CD4-positive, alpha-beta memory T cell (primary cell): ENCODE results near the gene ABCE1. TPM values are rescaled to one million over a fixed set of nuclear protein-coding genes. Genes with fewer than 3 reads are reported as not detected.

Source experiments
- CTCF ChIA-PET: fragments of 350-600 bp; sonication (Branson Sonifier 250); formaldehyde crosslinking; loops from one replicate; lab custom pipeline; 2021; ENCODE audit warnings: inconsistent platforms; ENCODE audit not compliant: partially characterized antibody; lab: Charles Lee
- POLR2A ChIA-PET: fragments of 350-600 bp; sonication (Branson Sonifier 250); formaldehyde crosslinking; loops from one replicate; lab custom pipeline; 2021; ENCODE audit not compliant: partially characterized antibody; lab: Charles Lee
- DNase-seq, 5 donors: peaks; one replicate each; pipeline versions ENCODE4 v3.0.0 to v3.0.0-alpha.2; 2020 to 2022; ENCODE audit warnings: mixed read lengths in 1 of 5
- H3K27ac ChIP-seq: one replicate; pipeline ENCODE4 v1.7.0; 2013; ENCODE audit warnings: low read depth, low read length
- H3K27me3 ChIP-seq: 2 replicates; pipeline ENCODE4 v1.7.0; 2013; ENCODE audit warnings: mild to moderate bottlenecking, low read length, moderate library complexity; ENCODE audit not compliant: insufficient read depth
- H3K36me3 ChIP-seq: 2 replicates; pipeline ENCODE4 v1.7.0; 2013; ENCODE audit warnings: mild to moderate bottlenecking, low read length, moderate library complexity; ENCODE audit not compliant: insufficient read depth
- H3K4me1 ChIP-seq: 2 replicates; pipeline ENCODE4 v1.7.0; 2013; ENCODE audit warnings: mild to moderate bottlenecking, low read length, moderate library complexity; ENCODE audit not compliant: insufficient read depth
- H3K4me3 ChIP-seq, 2 donors: one replicate each; pipeline ENCODE4 v1.7.0; 2013; ENCODE audit warnings: low read length in 2 of 2, mild to moderate bottlenecking in 1 of 2
- H3K9me3 ChIP-seq, 2 donors: one replicate each; pipeline ENCODE4 v1.7.0; 2013; ENCODE audit warnings: low read length in 2 of 2, control low read depth in 1 of 2; ENCODE audit not compliant: control insufficient read depth in 1 of 2
- H3K27ac Mint-ChIP-seq, 7 donors: one replicate each; pipeline ENCODE4 v1.8.0; 2020 to 2021; ENCODE audit warnings: mixed read lengths in 7 of 7, mild to moderate bottlenecking in 6 of 7, inconsistent platforms in 3 of 7, moderate library complexity in 3 of 7
- H3K27me3 Mint-ChIP-seq, 2 donors: one replicate each; pipeline ENCODE4 v1.8.0; 2020 to 2021; ENCODE audit warnings: mixed read lengths in 2 of 2
- H3K36me3 Mint-ChIP-seq, 2 donors: one replicate each; pipeline ENCODE4 v1.8.0; 2020 to 2021; ENCODE audit warnings: mixed read lengths in 2 of 2, inconsistent platforms in 1 of 2, mild to moderate bottlenecking in 1 of 2
- H3K4me1 Mint-ChIP-seq, 4 donors: one replicate each; pipeline ENCODE4 v1.8.0; 2020 to 2021; ENCODE audit warnings: mixed read lengths in 4 of 4, mild to moderate bottlenecking in 1 of 4
- H3K4me3 Mint-ChIP-seq, 8 donors: one replicate each; pipeline ENCODE4 v1.8.0; 2020 to 2021; ENCODE audit warnings: mixed read lengths in 8 of 8, mild to moderate bottlenecking in 7 of 8, moderate library complexity in 6 of 8, inconsistent platforms in 3 of 8
- H3K9me3 Mint-ChIP-seq, 8 donors: one replicate each; pipeline ENCODE4 v1.8.0; 2020 to 2021; ENCODE audit warnings: mixed read lengths in 8 of 8, mild to moderate bottlenecking in 5 of 8, inconsistent platforms in 3 of 8, moderate library complexity in 1 of 8
- intact Hi-C: fragments of 100-400 bp; cut with micrococcal nuclease; formaldehyde crosslinking; loops from one replicate; pipeline ENCODE4 v1.15.1; 2023
- polyA plus RNA-seq, 2 donors: library from polyadenylated mRNA; unstranded; fragments of 300-500 nt; fragmentation: Illumina TruSeq; gene quantifications; one replicate each; pipeline ENCODE4 v1.2.3, GENCODE V29; 2021
- total RNA-seq, 2 experiments: library from RNA; stranded (reverse); gene quantifications; one replicate each; pipeline ENCODE4 v1.2.3, GENCODE V29; 2021

The ABCE1 gene
- total and polyA plus RNA-seq, 4 experiments from 2014 or later, result 63.8 to 71.4 (median 68.5) TPM

DNA sequence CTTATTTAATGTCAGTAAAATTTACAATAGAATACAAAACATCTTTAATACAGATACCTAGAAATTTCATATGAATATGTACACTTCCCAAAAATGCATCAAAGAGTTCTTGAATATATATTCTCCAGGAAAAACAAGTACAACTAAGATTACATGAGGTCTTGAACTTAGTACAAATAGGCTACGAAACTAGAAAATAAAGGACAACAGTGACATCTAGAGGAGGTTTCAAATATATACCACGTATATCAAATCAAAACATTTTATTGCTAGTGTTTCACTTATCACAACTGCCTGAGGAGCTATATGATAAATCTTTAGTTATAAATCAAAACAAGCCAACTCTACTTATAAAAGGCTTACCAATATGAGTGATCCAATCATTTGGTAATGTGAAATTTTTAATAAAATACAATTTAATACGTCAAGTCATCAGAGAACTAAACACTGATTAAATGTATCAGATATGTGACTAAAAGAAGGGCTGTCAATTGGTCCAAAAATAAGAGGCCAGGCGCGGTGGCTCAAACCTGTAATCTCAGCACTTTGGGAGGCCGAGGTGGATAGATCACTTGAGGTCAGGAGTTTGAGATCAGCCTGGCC, 36.7 kb upstream of the ABCE1 start:
- DNase-seq, result peak in 4 of 5 donors; percentile 33 to 43 (median 41)
- intact Hi-C loops, result loop anchor here (1.0 kb wide), 3 partner anchors 887 to 1662 kb away; no protein-coding TSS in a partner anchor
- Mint-ChIP-seq H3K4me1 (peaks cover 15 to 18% (median 17%) of the 10 kb centered on the region in 4 donors), H3K27ac (peak overlapping the region in 1 of 7 donors; percentile 74), H3K9me3 (no peaks in the 10 kb centered on the region), H3K4me3 (no peak overlapping the region), H3K36me3 (peaks cover 8 to 9% of the 10 kb centered on the region in 2 donors), H3K27me3 (no peaks in the 10 kb centered on the region)
- no peak overlapping the region for H3K4me3 ChIP-seq
- H3K9me3 ChIP-seq, result no peaks in the 10 kb centered on the region
- CTCF ChIA-PET, result interaction anchor here (0.9 to 2.1 kb wide), 10 partner anchors 8 to 1503 kb away, joined by 3 to 6 read pairs (median 5); no protein-coding TSS in a partner anchor
- POLR2A ChIA-PET, result no interaction called here
- H3K27ac ChIP-seq, result no peak overlapping the region
- H3K27me3 ChIP-seq, result no peaks in the 10 kb centered on the region
- H3K4me1 ChIP-seq, result peaks cover 5% of the 10 kb centered on the region
- H3K36me3 ChIP-seq, result no peaks in the 10 kb centered on the region

DNA sequence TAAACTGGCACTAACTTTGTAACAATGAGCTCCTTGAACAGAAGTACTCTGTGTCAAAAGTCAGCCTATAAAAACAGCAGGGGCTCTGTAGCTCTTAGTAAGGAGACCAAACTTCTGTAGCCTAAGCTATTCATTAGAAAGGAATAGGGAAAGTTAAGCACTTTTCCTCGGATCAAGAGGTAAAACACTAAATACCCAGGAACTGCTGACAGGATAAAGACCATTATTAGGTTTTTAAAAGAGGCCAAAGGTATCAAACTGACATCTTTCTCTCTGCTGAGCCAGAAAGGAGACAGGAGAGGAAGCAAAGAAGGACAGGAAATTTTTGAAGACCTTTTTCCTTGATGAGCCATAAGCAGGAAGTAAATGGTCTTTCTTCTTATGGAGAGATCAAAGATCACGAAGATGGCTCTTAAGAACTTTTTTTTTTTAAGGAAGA, 32.0 kb upstream of the ABCE1 start:
- DNase-seq, result no peak
- peak overlapping the region in 3 of 7 donors; percentile 13 to 25 (median 16) for H3K27ac Mint-ChIP-seq
- intact Hi-C loops, result no loop called here

DNA sequence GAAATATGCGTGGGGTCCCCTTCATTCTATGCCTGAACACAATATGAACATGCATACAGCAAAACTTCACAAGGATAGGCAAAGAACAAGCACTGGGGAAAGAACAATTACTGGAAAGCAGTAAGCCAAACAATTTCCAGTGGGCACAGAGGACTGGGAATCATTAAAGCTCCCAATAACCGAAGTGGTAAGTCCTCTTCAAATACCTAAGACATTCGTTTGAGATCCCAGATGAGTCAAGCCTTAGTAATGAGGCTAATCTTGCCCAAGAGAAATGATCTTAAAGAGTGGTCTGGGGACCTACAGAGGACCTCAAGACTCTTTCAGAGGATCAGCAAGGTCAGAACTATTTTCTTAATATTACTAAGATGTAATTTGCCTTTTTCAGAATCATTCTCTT, 28.8 kb upstream of the ABCE1 start:
- Mint-ChIP-seq H3K4me3 (no peak overlapping the region), H3K36me3 (peaks cover 0 to 1% of the 10 kb centered on the region in 2 donors), H3K4me1 (peaks cover 7 to 17% (median 12%) of the 10 kb centered on the region in 4 donors), H3K27ac (no peak overlapping the region), H3K9me3 (no peaks in the 10 kb centered on the region), H3K27me3 (no peaks in the 10 kb centered on the region)
- POLR2A ChIA-PET, result no interaction called here
- CTCF ChIA-PET, result interaction anchor here (1.1 to 1.4 kb wide), 2 partner anchors 8 to 10 kb away, joined by 3 to 5 read pairs; no protein-coding TSS in a partner anchor
- Histone ChIP-seq H3K9me3 (no peaks in the 10 kb centered on the region), H3K27ac (no peak overlapping the region), H3K4me1 (peaks cover 9% of the 10 kb centered on the region), H3K27me3 (no peaks in the 10 kb centered on the region), H3K36me3 (no peaks in the 10 kb centered on the region), H3K4me3 (no peak overlapping the region)
- DNase-seq, result no peak
- intact Hi-C loops, result no loop called here

More for the DNA sequence above, 32.0 kb upstream of the ABCE1 start:
- peaks cover 9% of the 10 kb centered on the region for H3K4me1 ChIP-seq
- Mint-ChIP-seq H3K36me3 (peaks cover 8% of the 10 kb centered on the region in 2 donors), H3K27me3 (no peaks in the 10 kb centered on the region), H3K4me3 (no peak overlapping the region), H3K4me1 (peaks cover 8 to 19% (median 10%) of the 10 kb centered on the region in 4 donors), H3K9me3 (no peaks in the 10 kb centered on the region)
- no peak overlapping the region for H3K4me3 ChIP-seq
- H3K9me3 ChIP-seq, result no peaks in the 10 kb centered on the region
- ChIA-PET CTCF (no interaction called here), POLR2A (no interaction called here)
- no peaks in the 10 kb centered on the region for H3K27me3 ChIP-seq
- H3K27ac ChIP-seq, result no peak overlapping the region
- no peaks in the 10 kb centered on the region for H3K36me3 ChIP-seq

DNA sequence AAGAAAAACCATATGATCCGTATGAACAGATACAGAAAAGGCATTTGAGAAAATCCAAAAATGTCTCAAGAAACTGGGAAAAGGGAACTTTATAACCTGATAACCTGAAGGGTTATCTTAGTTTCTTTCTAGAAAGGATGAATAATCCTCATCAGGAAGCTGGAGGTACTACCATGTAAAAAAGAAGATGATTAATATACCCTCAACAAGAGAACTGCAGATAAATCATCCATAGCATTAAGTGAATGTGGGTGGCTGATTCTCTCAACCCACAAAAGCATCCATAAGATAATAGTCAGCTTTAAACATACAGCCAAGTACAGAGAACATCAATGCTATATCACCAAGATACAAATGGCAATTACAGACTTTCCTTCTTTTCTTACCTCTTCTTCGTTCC, 26.6 kb upstream of the ABCE1 start:
- no peaks in the 10 kb centered on the region for H3K27me3 ChIP-seq
- Mint-ChIP-seq H3K4me3 (no peak overlapping the region), H3K27ac (peak overlapping the region in 2 of 7 donors; percentile 2 to 47), H3K36me3 (peaks cover 8 to 9% of the 10 kb centered on the region in 2 donors), H3K9me3 (no peaks in the 10 kb centered on the region), H3K4me1 (peaks cover 12 to 20% (median 13%) of the 10 kb centered on the region in 4 donors), H3K27me3 (no peaks in the 10 kb centered on the region)
- no peaks in the 10 kb centered on the region for H3K36me3 ChIP-seq
- ChIA-PET POLR2A (no interaction called here), CTCF (interaction anchor here (1.5 kb wide), 1 partner anchor 10 kb away, joined by 6 read pairs; no protein-coding TSS in a partner anchor)
- no peak for DNase-seq
- H3K4me3 ChIP-seq, result no peak overlapping the region
- intact Hi-C loops, result no loop called here
- peaks cover 3% of the 10 kb centered on the region for H3K4me1 ChIP-seq
- no peaks in the 10 kb centered on the region for H3K9me3 ChIP-seq
- H3K27ac ChIP-seq, result no peak overlapping the region

DNA sequence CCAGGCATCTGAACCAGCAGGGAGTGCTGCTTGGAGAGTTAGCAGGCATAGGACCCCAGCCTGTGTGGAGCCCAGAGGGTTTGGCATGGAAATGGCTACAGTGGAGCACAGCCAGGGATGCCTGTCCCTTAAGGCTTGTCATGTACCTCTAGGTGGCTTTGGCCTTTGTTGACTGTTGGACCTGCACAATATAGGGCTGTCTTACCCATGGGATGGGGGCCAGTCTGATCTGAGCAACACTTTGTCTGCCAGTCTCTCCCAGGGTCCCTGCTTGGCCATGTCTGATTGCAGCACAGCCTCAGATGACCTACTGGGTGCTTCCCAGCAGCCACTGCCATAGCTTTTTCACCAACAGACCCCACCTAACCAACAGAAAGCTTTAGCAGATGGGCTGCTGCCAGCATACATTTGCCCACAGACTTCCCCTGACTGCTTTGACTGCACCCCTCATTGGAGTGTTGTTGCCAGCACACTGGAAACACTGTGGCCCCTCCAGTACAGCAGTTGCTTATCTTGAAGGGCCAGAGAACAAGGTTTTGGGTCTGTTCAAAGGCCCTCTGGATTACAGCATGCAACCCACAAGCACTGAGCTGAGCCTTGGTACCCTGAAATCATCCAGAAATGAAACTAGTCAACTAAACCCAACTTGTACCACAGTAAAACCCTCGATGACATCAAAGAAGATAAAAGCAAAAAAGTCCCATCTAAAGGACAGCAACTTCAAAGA, 22.2 kb upstream of the ABCE1 start:
- no peak overlapping the region for H3K27ac ChIP-seq
- no peaks in the 10 kb centered on the region for H3K9me3 ChIP-seq
- ChIA-PET POLR2A (no interaction called here), CTCF (no interaction called here)
- peaks cover 39 to 42% of the 10 kb centered on the region in 2 donors for H3K36me3 Mint-ChIP-seq
- H3K27me3 ChIP-seq, result no peaks in the 10 kb centered on the region
- H3K4me3 Mint-ChIP-seq, result no peak overlapping the region
- peaks cover 21 to 30% (median 24%) of the 10 kb centered on the region in 4 donors for H3K4me1 Mint-ChIP-seq
- peak overlapping the region in 1 of 7 donors; percentile 1 for H3K27ac Mint-ChIP-seq
- H3K36me3 ChIP-seq, result no peaks in the 10 kb centered on the region
- peaks cover 0 to 2% (median 0%) of the 10 kb centered on the region in 8 donors for H3K9me3 Mint-ChIP-seq
- H3K27me3 Mint-ChIP-seq, result no peaks in the 10 kb centered on the region
- DNase-seq, result no peak
- intact Hi-C loops, result no loop called here
- peaks cover 4% of the 10 kb centered on the region for H3K4me1 ChIP-seq
- no peak overlapping the region for H3K4me3 ChIP-seq

DNA sequence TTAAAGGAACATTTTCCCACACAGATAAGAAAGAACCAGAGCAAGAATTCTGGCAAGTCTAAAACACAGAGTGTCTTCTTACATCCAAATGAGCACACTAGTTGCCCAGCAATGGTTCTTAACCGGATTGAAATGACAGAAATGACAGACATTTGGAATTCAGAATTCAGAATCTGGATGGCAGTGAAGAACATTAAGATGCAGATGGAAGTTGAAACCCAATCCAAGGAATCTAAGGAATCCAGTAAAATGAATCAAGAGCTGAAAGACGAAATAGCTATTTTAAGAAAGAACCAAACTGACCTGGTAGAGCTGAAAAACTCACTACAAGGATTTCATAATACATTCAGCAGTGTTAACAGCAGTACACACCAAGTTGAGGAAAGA, 21.6 kb upstream of the ABCE1 start:
- Mint-ChIP-seq H3K9me3 (peaks cover 0 to 2% (median 0%) of the 10 kb centered on the region in 8 donors), H3K4me3 (no peak overlapping the region), H3K27me3 (no peaks in the 10 kb centered on the region), H3K36me3 (peaks cover 39 to 42% of the 10 kb centered on the region in 2 donors), H3K4me1 (peaks cover 20 to 29% (median 24%) of the 10 kb centered on the region in 4 donors), H3K27ac (no peak overlapping the region)
- Histone ChIP-seq H3K9me3 (no peaks in the 10 kb centered on the region), H3K4me1 (peaks cover 4% of the 10 kb centered on the region), H3K4me3 (no peak overlapping the region), H3K36me3 (no peaks in the 10 kb centered on the region), H3K27me3 (no peaks in the 10 kb centered on the region), H3K27ac (no peak overlapping the region)
- ChIA-PET CTCF (no interaction called here), POLR2A (no interaction called here)
- DNase-seq, result no peak
- intact Hi-C loops, result no loop called here

DNA sequence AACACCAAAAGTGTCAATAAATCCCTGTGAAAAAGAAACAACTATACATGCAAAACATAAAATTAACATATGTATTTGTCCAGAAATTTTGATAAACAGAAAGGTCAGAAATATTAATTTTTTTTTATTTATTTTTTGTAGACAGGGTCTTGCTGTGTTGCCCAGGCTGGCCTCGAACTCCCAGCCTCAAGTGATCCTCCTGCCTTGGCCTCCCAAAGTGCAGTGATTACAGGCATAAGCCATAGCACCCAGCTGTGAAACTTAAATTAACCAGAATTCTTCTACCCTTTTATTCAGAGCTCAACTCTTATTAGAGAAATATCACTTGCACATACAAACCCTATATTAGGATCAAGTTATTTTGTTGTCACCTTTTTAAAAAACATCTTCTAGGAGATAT, 16.4 kb upstream of the ABCE1 start:
- no peak overlapping the region for H3K27ac Mint-ChIP-seq
- Histone ChIP-seq H3K9me3 (no peaks in the 10 kb centered on the region), H3K27ac (no peak overlapping the region), H3K4me1 (peaks cover 4% of the 10 kb centered on the region), H3K27me3 (no peaks in the 10 kb centered on the region), H3K4me3 (no peak overlapping the region), H3K36me3 (no peaks in the 10 kb centered on the region)
- CTCF ChIA-PET, result no interaction called here
- H3K27me3 Mint-ChIP-seq, result no peaks in the 10 kb centered on the region
- H3K4me1 Mint-ChIP-seq, result peaks cover 15 to 32% (median 19%) of the 10 kb centered on the region in 4 donors
- POLR2A ChIA-PET, result no interaction called here
- H3K9me3 Mint-ChIP-seq, result peaks cover 0 to 2% (median 0%) of the 10 kb centered on the region in 8 donors
- no peak for DNase-seq
- intact Hi-C loops, result no loop called here
- no peak overlapping the region for H3K4me3 Mint-ChIP-seq
- H3K36me3 Mint-ChIP-seq, result peaks cover 41 to 45% of the 10 kb centered on the region in 2 donors
